OCI-LY7 (cell line): ENCODE data around the gene GLIS1. TPM values are rescaled to one million over a fixed set of nuclear protein-coding genes. Genes with fewer than 3 reads are reported as not detected.

Experiments
- BruUV-seq: library from RNA; stranded (reverse); fragments of 400-500 nt; replicated peaks from 2 replicates; lab custom pipeline; 2021; lab: Mats Ljungman, UMichigan
- CTCF ChIA-PET: fragments of 300-600 bp; sonication (Branson Sonifier 250); formaldehyde crosslinking; loops from one replicate; lab custom pipeline; 2022; ENCODE audit warnings: antibody characterized with exemption; ENCODE audit not compliant: unreplicated experiment; lab: Charles Lee
- POLR2A ChIA-PET: fragments of 300-600 bp; sonication (Branson Sonifier 250); formaldehyde crosslinking; loops from one replicate; lab custom pipeline; 2022; ENCODE audit warnings: antibody characterized with exemption; lab: Charles Lee
- DNase-seq: peaks from one replicate; pipeline ENCODE4 v3.0.0-alpha.2; 2015; ENCODE audit warnings: low spot score
- H2AFZ ChIP-seq: fragments of 200-600 bp; sonication (generic), shearing (Covaris generic); 2 replicates; pipeline ENCODE4 v1.6.1; 2014; ENCODE audit warnings: mild to moderate bottlenecking, antibody characterized with exemption, low read length, moderate library complexity
- H3K27ac ChIP-seq: fragments of 200-600 bp; sonication (generic); 2 replicates; pipeline ENCODE4 v1.5.1; 2014; ENCODE audit warnings: mixed run types, low read depth, mild to moderate bottlenecking, moderate library complexity, low read length, inconsistent platforms; ENCODE audit not compliant: poor library complexity, severe bottlenecking
- H3K36me3 ChIP-seq: fragments of 200-600 bp; sonication (generic); 2 replicates; pipeline ENCODE4 v1.6.1; 2014; ENCODE audit warnings: mild to moderate bottlenecking, antibody characterized with exemption, low read length, moderate library complexity, mixed read lengths; ENCODE audit not compliant: insufficient read depth
- H3K4me1 ChIP-seq: fragments of 200-600 bp; sonication (generic); 2 replicates; pipeline ENCODE4 v1.5.1; 2014; ENCODE audit warnings: mild to moderate bottlenecking, low read length; ENCODE audit not compliant: insufficient read depth, poor library complexity, severe bottlenecking
- H3K4me2 ChIP-seq: fragments of 200-600 bp; sonication (generic); 2 replicates; pipeline ENCODE4 v1.6.1; 2014; ENCODE audit warnings: mild to moderate bottlenecking, low read length
- H3K4me3 ChIP-seq: fragments of 200-600 bp; sonication (generic); 2 replicates; pipeline ENCODE4 v1.5.1; 2014; ENCODE audit warnings: mild to moderate bottlenecking, low read depth, low read length; ENCODE audit not compliant: poor library complexity, severe bottlenecking
- H3K79me2 ChIP-seq: fragments of 200-600 bp; sonication (generic); 2 replicates; pipeline ENCODE4 v1.6.1; 2016; ENCODE audit warnings: low read depth, mild to moderate bottlenecking, low read length, moderate library complexity, mixed read lengths; ENCODE audit not compliant: insufficient read depth
- H3K9me2 ChIP-seq: fragments of 200-600 bp; sonication (generic); 2 replicates; pipeline ENCODE4 v1.6.1; 2016; ENCODE audit warnings: mild to moderate bottlenecking, low read length, mixed read lengths; ENCODE audit not compliant: insufficient read depth
- H3K9me3 ChIP-seq: fragments of 200-600 bp; sonication (generic); 2 replicates; pipeline ENCODE4 v1.6.1; 2014; ENCODE audit warnings: mild to moderate bottlenecking, mixed run types, low read length, mixed read lengths
- H4K20me1 ChIP-seq: fragments of 200-600 bp; sonication (generic); 2 replicates; pipeline ENCODE4 v1.6.1; 2014; ENCODE audit warnings: mild to moderate bottlenecking, antibody characterized with exemption, low read length, moderate library complexity, mixed read lengths; ENCODE audit not compliant: insufficient read depth
- CTCF ChIP-seq: fragments of 200-600 bp; sonication (generic); conservative IDR thresholded peaks from 2 replicates; pipeline ENCODE4 v1.5.1; 2014; ENCODE audit warnings: mild to moderate bottlenecking, antibody characterized with exemption, low read length, moderate library complexity, mixed read lengths
- EZH2phosphoT487 ChIP-seq: fragments of 200-600 bp; sonication (generic); IDR thresholded peaks from 2 replicates; pipeline ENCODE4 v1.6.1; 2018; ENCODE audit warnings: low read depth, borderline replicate concordance, mild to moderate bottlenecking, mixed run types, antibody characterized with exemption, low read length, moderate library complexity, mixed read lengths
- intact Hi-C: fragments of 100-400 bp; cut with micrococcal nuclease; formaldehyde crosslinking; loops from one replicate; pipeline ENCODE4 v1.10.0; 2022; ENCODE audit not compliant: unreplicated experiment
- total RNA-seq, 2 experiments: library from RNA; depleted of rRNA in 1 of 2; stranded (reverse); fragments of >200 nt in 1 of 2; shearing (Covaris generic) in 1 of 2; gene quantifications; 2 replicates each; pipeline ENCODE4 v1.2.3, GENCODE V29; 2014 to 2022

The GLIS1 gene
- total RNA-seq, 2 experiments from 2014 or later = not detected

- no peak for DNase-seq
- intact Hi-C loops = no loop called here
- Histone ChIP-seq H3K36me3 (no peaks in the 10 kb centered on the region), H3K27ac (no peak overlapping the region), H2AFZ (no peak overlapping the region), H3K4me2 (no peak overlapping the region), H3K4me1 (no peaks in the 10 kb centered on the region), H4K20me1 (no peaks in the 10 kb centered on the region), H3K79me2 (no peaks in the 10 kb centered on the region), H3K9me2 (no peaks in the 10 kb centered on the region), H3K4me3 (no peak overlapping the region), H3K9me3 (no peaks in the 10 kb centered on the region)
- TF ChIP-seq CTCF = no peak
- TF ChIP-seq EZH2phosphoT487 = no peak
- ChIA-PET CTCF (no interaction called here), POLR2A (no interaction called here)
- no TSS peak for BruUV-seq
Observed at GRCh38 chr1:53643041-53643880, 95.7 kb downstream of the GLIS1 start.

GRCh38 chr1:53642607-53643006 lies 96.4 kb downstream of the GLIS1 start:
- no peak overlapping the region for H3K27ac ChIP-seq
- no peak for TF ChIP-seq CTCF
- TF ChIP-seq EZH2phosphoT487 = no peak
- intact Hi-C loops = no loop called here
- H2AFZ ChIP-seq = no peak overlapping the region
- no peaks in the 10 kb centered on the region for H4K20me1 ChIP-seq
- no peaks in the 10 kb centered on the region for H3K9me2 ChIP-seq
- BruUV-seq = no TSS peak
- ChIA-PET POLR2A (no interaction called here), CTCF (no interaction called here)
- H3K9me3 ChIP-seq = no peaks in the 10 kb centered on the region
- no peak for DNase-seq
- H3K4me2 ChIP-seq = no peak overlapping the region
- H3K36me3 ChIP-seq = no peaks in the 10 kb centered on the region
- no peaks in the 10 kb centered on the region for H3K79me2 ChIP-seq
- H3K4me1 ChIP-seq = no peaks in the 10 kb centered on the region
- H3K4me3 ChIP-seq = no peak overlapping the region

- BruUV-seq = no TSS peak
- no peak for TF ChIP-seq CTCF
- no peak for TF ChIP-seq EZH2phosphoT487
- DNase-seq = no peak
- Histone ChIP-seq H3K36me3 (no peaks in the 10 kb centered on the region), H3K4me3 (no peak overlapping the region), H3K9me3 (no peaks in the 10 kb centered on the region), H3K4me1 (no peaks in the 10 kb centered on the region), H3K4me2 (no peak overlapping the region), H4K20me1 (no peaks in the 10 kb centered on the region), H2AFZ (no peak overlapping the region), H3K9me2 (no peaks in the 10 kb centered on the region), H3K27ac (no peak overlapping the region), H3K79me2 (no peaks in the 10 kb centered on the region)
- CTCF ChIA-PET = no interaction called here
- intact Hi-C loops = no loop called here
- POLR2A ChIA-PET = no interaction called here
Observed at GRCh38 chr1:53642215-53642555, 96.8 kb downstream of the GLIS1 start.
